HL-60 (cell line): Measurements from ENCODE around the gene BAIAP2.

Experiments
- DNase-seq, 2 experiments: peaks; one replicate each; pipeline ENCODE4 v3.0.0-alpha.2; 2010 to 2020; ENCODE audit warnings: low read depth in 1 of 2, low spot score in 1 of 2
- H3K27ac ChIP-seq: fragments of 250-450 bp; sonication (Bioruptor Pico); replicated peaks from 2 replicates; pipeline ENCODE4 v1.5.1; 2020; ENCODE audit warnings: mild to moderate bottlenecking, moderate library complexity
- H3K27me3 ChIP-seq: fragments of 250-450 bp; sonication (Bioruptor Pico); 2 replicates; pipeline ENCODE4 v1.5.1; 2021; ENCODE audit warnings: mild to moderate bottlenecking, moderate library complexity; ENCODE audit not compliant: insufficient read depth, poor library complexity, severe bottlenecking
- H3K4me3 ChIP-seq: replicated peaks from 2 replicates; pipeline ENCODE4 v1.5.1; 2011; ENCODE audit warnings: mild to moderate bottlenecking, control low read depth, low read length; ENCODE audit not compliant: insufficient read depth
- GABPA ChIP-seq: IDR thresholded peaks from 2 replicates; pipeline ENCODE4 v1.6.1; 2012; ENCODE audit warnings: low read depth
- POLR2AphosphoS5 ChIP-seq: IDR thresholded peaks from 2 replicates; pipeline ENCODE4 v1.6.1; 2012; ENCODE audit warnings: low read depth
- SPI1 ChIP-seq: IDR thresholded peaks from 2 replicates; pipeline ENCODE4 v1.6.1; 2012; ENCODE audit warnings: low read depth, mild to moderate bottlenecking, borderline replicate concordance
- TF ChIP-seq, protein P1 (sequence below): IDR thresholded peaks from one replicate; pipeline ENCODE4 v1.5.1; 2011; ENCODE audit warnings: low read length, control low read depth, inconsistent platforms; ENCODE audit not compliant: insufficient read depth
- TF ChIP-seq, protein P2 (sequence below): IDR thresholded peaks from 2 replicates; pipeline ENCODE4 v1.6.1; 2012; ENCODE audit warnings: low read depth; ENCODE audit not compliant: insufficient replicate concordance

Gene BAIAP2

DNA sequence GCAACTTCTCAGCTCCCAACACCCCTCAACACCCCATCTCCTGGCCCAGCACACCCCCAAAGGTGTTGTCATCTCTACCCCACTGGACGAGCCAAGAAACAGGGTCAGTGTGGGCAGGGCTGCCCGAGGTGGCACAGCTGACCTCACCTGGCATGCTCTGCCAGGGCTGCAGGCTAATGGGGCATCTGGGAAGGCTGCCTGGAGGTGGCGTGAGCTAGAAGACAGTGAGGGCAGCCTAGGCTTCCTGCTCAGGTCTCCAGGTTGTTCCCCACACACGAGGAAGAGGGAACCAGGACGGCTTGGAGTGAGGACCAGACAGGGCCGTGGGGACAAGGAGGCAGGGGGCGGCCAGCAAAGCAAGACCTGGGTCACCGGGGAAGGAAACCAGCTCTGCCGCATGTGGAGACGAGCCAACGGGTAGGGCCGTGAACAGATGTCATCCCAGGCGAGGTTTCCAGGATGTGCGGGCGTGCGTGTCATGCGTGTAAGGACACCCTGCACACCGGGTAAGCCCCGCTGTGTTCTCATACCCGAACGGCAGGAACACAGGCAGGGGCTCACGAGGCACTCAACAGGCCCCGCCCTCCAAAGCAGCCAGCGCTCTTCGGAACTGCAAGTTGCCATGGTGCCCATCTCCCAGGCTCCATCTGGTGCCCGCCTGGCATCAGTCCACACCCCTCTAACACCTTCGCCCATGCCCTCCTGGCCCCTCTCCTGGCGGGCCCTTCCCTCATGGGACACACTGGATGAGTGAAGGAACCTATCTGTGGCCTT is 100.7 kb downstream of the BAIAP2 start:
- peaks cover 4% of the 10 kb centered on the region for H3K27me3 ChIP-seq
- TF ChIP-seq POLR2AphosphoS5: no peak
- no peak for DNase-seq
- H3K4me3 ChIP-seq: no peak overlapping the region
- H3K27ac ChIP-seq: no peak overlapping the region

DNA sequence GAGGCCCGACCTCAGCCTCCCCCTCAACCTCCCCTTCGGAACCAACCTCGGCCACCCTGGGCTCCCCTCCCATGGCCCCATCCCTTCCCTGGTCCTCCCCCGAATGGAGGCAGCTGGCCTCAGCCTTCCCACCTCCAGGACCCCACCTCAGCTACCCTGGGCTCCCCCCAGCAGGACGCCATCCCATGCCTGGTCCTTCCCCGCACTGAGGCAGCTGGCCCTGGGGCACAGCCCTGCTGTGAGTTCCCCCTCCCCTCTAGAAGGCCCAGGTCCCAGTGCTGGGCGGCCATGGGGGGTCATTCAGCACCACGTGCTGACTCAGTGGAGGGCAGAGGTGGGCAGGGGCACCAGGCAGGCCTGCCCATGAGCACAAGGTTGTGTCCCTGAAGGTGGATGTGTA is 101.4 kb downstream of the BAIAP2 start:
- TF ChIP-seq GABPA (no peak), SPI1 (no peak), POLR2AphosphoS5 (no peak)
- TF ChIP-seq, protein P1, sequence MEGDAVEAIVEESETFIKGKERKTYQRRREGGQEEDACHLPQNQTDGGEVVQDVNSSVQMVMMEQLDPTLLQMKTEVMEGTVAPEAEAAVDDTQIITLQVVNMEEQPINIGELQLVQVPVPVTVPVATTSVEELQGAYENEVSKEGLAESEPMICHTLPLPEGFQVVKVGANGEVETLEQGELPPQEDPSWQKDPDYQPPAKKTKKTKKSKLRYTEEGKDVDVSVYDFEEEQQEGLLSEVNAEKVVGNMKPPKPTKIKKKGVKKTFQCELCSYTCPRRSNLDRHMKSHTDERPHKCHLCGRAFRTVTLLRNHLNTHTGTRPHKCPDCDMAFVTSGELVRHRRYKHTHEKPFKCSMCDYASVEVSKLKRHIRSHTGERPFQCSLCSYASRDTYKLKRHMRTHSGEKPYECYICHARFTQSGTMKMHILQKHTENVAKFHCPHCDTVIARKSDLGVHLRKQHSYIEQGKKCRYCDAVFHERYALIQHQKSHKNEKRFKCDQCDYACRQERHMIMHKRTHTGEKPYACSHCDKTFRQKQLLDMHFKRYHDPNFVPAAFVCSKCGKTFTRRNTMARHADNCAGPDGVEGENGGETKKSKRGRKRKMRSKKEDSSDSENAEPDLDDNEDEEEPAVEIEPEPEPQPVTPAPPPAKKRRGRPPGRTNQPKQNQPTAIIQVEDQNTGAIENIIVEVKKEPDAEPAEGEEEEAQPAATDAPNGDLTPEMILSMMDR: no peak
- TF ChIP-seq, protein P2, sequence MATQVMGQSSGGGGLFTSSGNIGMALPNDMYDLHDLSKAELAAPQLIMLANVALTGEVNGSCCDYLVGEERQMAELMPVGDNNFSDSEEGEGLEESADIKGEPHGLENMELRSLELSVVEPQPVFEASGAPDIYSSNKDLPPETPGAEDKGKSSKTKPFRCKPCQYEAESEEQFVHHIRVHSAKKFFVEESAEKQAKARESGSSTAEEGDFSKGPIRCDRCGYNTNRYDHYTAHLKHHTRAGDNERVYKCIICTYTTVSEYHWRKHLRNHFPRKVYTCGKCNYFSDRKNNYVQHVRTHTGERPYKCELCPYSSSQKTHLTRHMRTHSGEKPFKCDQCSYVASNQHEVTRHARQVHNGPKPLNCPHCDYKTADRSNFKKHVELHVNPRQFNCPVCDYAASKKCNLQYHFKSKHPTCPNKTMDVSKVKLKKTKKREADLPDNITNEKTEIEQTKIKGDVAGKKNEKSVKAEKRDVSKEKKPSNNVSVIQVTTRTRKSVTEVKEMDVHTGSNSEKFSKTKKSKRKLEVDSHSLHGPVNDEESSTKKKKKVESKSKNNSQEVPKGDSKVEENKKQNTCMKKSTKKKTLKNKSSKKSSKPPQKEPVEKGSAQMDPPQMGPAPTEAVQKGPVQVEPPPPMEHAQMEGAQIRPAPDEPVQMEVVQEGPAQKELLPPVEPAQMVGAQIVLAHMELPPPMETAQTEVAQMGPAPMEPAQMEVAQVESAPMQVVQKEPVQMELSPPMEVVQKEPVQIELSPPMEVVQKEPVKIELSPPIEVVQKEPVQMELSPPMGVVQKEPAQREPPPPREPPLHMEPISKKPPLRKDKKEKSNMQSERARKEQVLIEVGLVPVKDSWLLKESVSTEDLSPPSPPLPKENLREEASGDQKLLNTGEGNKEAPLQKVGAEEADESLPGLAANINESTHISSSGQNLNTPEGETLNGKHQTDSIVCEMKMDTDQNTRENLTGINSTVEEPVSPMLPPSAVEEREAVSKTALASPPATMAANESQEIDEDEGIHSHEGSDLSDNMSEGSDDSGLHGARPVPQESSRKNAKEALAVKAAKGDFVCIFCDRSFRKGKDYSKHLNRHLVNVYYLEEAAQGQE: no peak
- Histone ChIP-seq H3K27me3 (peaks cover 4% of the 10 kb centered on the region), H3K27ac (no peak overlapping the region)

DNA sequence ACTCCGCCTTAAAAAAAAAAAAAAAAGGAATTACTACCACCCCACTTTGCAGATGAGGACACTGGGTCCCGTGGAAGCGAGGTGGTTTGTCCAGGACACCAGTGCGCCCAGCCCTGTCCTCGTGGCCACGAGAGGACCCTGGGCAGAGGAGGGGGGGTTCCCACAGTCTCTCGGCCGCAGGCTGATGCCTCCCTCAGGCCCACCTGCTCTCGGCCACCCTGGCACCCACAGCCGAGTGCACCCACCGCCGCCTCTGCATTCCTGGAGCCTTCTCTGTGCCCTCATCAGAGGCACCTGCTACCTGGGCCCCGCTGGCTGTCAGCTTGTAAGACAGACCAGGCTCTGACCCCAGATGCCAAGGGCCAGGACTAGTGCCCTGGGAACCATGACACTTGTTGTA is 102.3 kb downstream of the BAIAP2 start:
- no peak for DNase-seq
- Histone ChIP-seq H3K4me3 (no peak overlapping the region), H3K27me3 (peaks cover 4% of the 10 kb centered on the region), H3K27ac (no peak overlapping the region)
- TF ChIP-seq, protein P1: no peak
- TF ChIP-seq SPI1 (no peak), GABPA (no peak), POLR2AphosphoS5 (no peak)
- TF ChIP-seq, protein P2: no peak

More for the DNA sequence above, 101.4 kb downstream of the BAIAP2 start:
- DNase-seq: no peak
- no peak overlapping the region for H3K4me3 ChIP-seq

DNA sequence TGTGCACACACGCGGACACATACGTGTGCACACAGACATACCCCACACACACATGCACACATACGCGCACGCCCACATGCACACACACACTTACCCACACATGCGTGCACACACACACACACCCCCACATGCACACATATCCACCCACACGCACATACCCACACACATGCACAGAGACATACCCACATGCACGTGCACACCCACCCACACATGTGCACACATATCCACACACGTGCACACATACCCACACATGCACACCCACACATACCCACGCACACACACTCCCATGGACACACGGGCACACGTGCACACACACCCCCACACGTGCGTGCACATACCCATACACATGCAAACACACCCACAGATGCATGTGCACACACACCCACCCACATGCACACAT is 103.1 kb downstream of the BAIAP2 start:
- no peak for TF ChIP-seq GABPA
- no peak for TF ChIP-seq SPI1
- TF ChIP-seq, protein P2: no peak
- no peak for TF ChIP-seq POLR2AphosphoS5
- TF ChIP-seq, protein P1: no peak

More for the DNA sequence above, 103.1 kb downstream of the BAIAP2 start:
- Histone ChIP-seq H3K4me3 (no peak overlapping the region), H3K27ac (no peak overlapping the region), H3K27me3 (peaks cover 4% of the 10 kb centered on the region)
- no peak for DNase-seq
